ENCODE data around the gene FMO3.

DNA sequence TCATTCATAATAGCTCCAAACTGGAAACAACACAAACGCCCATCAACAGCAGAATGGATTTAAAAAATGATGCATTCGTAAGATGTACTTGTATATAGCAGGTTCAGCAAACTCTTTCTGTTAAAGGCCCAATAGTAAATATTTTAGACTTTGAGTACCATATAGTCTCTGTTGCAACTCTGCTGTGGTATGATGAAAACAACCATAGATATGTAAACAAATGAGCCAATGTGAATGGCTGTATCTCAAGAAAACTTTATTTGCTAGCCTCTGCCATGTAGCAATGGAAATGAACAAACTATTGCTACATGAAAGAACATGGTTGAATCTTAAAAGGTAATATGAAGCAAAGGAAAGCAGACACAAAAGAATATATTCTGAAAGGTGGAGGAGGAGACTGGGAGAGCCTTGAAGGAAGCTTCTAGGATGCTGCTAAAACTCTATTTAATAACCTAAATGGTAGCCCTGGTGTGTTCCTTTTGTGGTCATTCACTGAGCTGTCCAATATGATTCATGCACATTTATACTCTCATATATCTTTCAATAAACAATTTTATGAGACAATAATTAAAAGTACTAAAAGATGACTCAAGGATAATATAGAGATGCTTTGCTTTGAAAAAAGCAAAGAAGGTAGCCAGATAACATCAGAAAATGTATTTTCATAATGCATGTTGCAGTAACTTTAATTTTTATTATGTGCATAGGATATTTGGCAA is 29.1 kb upstream of the FMO3 start:
- TF ChIP-seq, protein P1, sequence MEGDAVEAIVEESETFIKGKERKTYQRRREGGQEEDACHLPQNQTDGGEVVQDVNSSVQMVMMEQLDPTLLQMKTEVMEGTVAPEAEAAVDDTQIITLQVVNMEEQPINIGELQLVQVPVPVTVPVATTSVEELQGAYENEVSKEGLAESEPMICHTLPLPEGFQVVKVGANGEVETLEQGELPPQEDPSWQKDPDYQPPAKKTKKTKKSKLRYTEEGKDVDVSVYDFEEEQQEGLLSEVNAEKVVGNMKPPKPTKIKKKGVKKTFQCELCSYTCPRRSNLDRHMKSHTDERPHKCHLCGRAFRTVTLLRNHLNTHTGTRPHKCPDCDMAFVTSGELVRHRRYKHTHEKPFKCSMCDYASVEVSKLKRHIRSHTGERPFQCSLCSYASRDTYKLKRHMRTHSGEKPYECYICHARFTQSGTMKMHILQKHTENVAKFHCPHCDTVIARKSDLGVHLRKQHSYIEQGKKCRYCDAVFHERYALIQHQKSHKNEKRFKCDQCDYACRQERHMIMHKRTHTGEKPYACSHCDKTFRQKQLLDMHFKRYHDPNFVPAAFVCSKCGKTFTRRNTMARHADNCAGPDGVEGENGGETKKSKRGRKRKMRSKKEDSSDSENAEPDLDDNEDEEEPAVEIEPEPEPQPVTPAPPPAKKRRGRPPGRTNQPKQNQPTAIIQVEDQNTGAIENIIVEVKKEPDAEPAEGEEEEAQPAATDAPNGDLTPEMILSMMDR (IDR thresholded peaks at IDR 0.05): no peak
- no peak for TF ChIP-seq POLR2A (IDR thresholded peaks at IDR 0.05)
- no peak for TF ChIP-seq POLR2AphosphoS5 (IDR thresholded peaks at IDR 0.05)
